Activated CD8-positive, alpha-beta memory T cell treated with anti-CD3 and anti-CD28 coated beads, Interleukin-2, amount 50 U/mL, for 48 hours (primary cell): ENCODE results near the gene ARL9.

Experiments used
- DNase-seq: peaks from one replicate; pipeline ENCODE4 v3.0.0-alpha.2; 2020

The ARL9 gene

GRCh38 chr4:56532239-56532638 is 26.6 kb downstream of the ARL9 start:
- DNase-seq, result no peak

GRCh38 chr4:56535915-56536314 is 30.3 kb downstream of the ARL9 start:
- no peak for DNase-seq

- DNase-seq, result no peak
These were observed 31.6 kb downstream of the ARL9 start for GRCh38 chr4:56537147-56537546.

GRCh38 chr4:56540826-56541225 is 35.2 kb downstream of the ARL9 start:
- DNase-seq, result no peak

- peak; percentile 99 for DNase-seq
These were observed 39.1 kb downstream of the ARL9 start for GRCh38 chr4:56544573-56545131.

- no peak for DNase-seq
These were observed 45.1 kb downstream of the ARL9 start for GRCh38 chr4:56550642-56551041.

- no peak for DNase-seq
These were observed 45.9 kb downstream of the ARL9 start for GRCh38 chr4:56551516-56551915.

GRCh38 chr4:56552273-56552672 is 46.7 kb downstream of the ARL9 start:
- DNase-seq, result no peak

- no peak for DNase-seq
These were observed 64.5 kb downstream of the ARL9 start for GRCh38 chr4:56570041-56570440.
